HepG2 (cell line): ENCODE results near the gene IRGQ. TPM values are rescaled to one million over a fixed set of nuclear protein-coding genes. Genes with fewer than 3 reads are reported as not detected.
A peak's percentile ranks its signal among the peaks of the same experiment; 100 is the strongest.
"Not testable (repeated sequence)": the region's sequence is repeated elsewhere in the genome, so short reads cannot be mapped to it uniquely, and the experiment has no call there.

Experiments used
- ATAC-seq: fragments of 200-7000 bp; cut with Tn5 transposase; 3 replicates; pipeline ENCODE4 v1.9.1; 2020; ENCODE audit warnings: mild to moderate bottlenecking, moderate library complexity
- BruUV-seq: library from RNA; stranded (reverse); fragments of 400-500 nt; replicated peaks from 2 replicates; lab custom pipeline; 2021; lab: Mats Ljungman, UMichigan
- CTCF ChIA-PET: fragments of 300-600 bp; formaldehyde crosslinking; extraction: SDS; loops from one replicate; lab custom pipeline; 2021; ENCODE audit warnings: low total read pairs, inconsistent platforms, low intra/inter-chr PET ratio; lab: Yijun Ruan, JAX
- POLR2A ChIA-PET: fragments of 350-600 bp; sonication (Branson Sonifier 250); formaldehyde crosslinking; loops from one replicate; lab custom pipeline; 2020; ENCODE audit warnings: antibody characterized with exemption, inconsistent platforms; lab: Yijun Ruan, JAX
- DNase-seq: peaks from one replicate; pipeline ENCODE4 v3.0.0-alpha.2; 2015; ENCODE audit warnings: low spot score
- FAIRE-seq: peaks from 3 replicates; lab custom pipeline; 2011; peaks lifted over from hg19 to GRCh38; lab: Jason Lieb, UNC
- H2AFZ ChIP-seq: one replicate; pipeline ENCODE4 v1.6.1; 2011; ENCODE audit warnings: low read length, inconsistent platforms
- H3K27ac ChIP-seq: fragments of 300-600 bp; 3 replicates; pipeline ENCODE4 v1.8.0; 2011; ENCODE audit warnings: mixed run types, mild to moderate bottlenecking, mixed read lengths, low read length, inconsistent platforms; ENCODE audit not compliant: insufficient read depth; ENCODE audit errors: extremely low read length
- H3K27me3 ChIP-seq, 2 experiments: fragments of 200-600 bp in 1 of 2; 2 replicates in 1 of 2; 3 replicates in 1 of 2; pipeline versions ENCODE4 v1.6.0 to v1.8.0; 2011; ENCODE audit warnings: low read length in 2 of 2, mild to moderate bottlenecking in 2 of 2, moderate library complexity in 2 of 2, inconsistent platforms in 1 of 2; ENCODE audit not compliant: insufficient read depth in 2 of 2, control insufficient read depth in 1 of 2
- H3K36me3 ChIP-seq, 2 experiments: fragments of 200-600 bp in 1 of 2; replicated peaks in 1 of 2; 2 replicates in 1 of 2; 3 replicates in 1 of 2; pipeline versions ENCODE4 v1.5.1 to v1.8.0; 2011; ENCODE audit warnings: low read length in 2 of 2, inconsistent platforms in 1 of 2; ENCODE audit not compliant: insufficient read depth in 2 of 2, control insufficient read depth in 1 of 2
- H3K4me1 ChIP-seq: 2 replicates; pipeline ENCODE4 v1.5.1; 2012; ENCODE audit warnings: low read length, inconsistent platforms; ENCODE audit not compliant: insufficient read depth
- H3K4me2 ChIP-seq: 2 replicates; pipeline ENCODE4 v1.6.0; 2011; ENCODE audit warnings: low read depth, low read length, inconsistent platforms
- H3K4me3 ChIP-seq, 3 experiments: fragments of 200-600 bp in 1 of 3; sonication (generic), shearing (Covaris generic) in 1 of 3; replicated peaks in 1 of 3; 2 replicates each; pipeline ENCODE4 v1.5.1; 2011 to 2016; ENCODE audit warnings: low read length in 3 of 3, inconsistent platforms in 2 of 3, low read depth in 2 of 3, mild to moderate bottlenecking in 2 of 3, control low read depth in 1 of 3, mixed read lengths in 1 of 3; ENCODE audit not compliant: insufficient read depth in 1 of 3
- H3K79me2 ChIP-seq: one replicate; pipeline ENCODE4 v1.6.1; 2011; ENCODE audit warnings: low read length, inconsistent platforms; ENCODE audit not compliant: insufficient read depth
- H3K9ac ChIP-seq: 2 replicates; pipeline ENCODE4 v1.6.0; 2011; ENCODE audit warnings: mild to moderate bottlenecking, low read depth, low read length, inconsistent platforms; ENCODE audit not compliant: insufficient read depth
- H3K9me3 ChIP-seq: 2 replicates; pipeline ENCODE4 v1.5.1; 2012; ENCODE audit warnings: mild to moderate bottlenecking, low read length
- H4K20me1 ChIP-seq: 2 replicates; pipeline ENCODE4 v1.6.0; 2011; ENCODE audit warnings: inconsistent platforms, mild to moderate bottlenecking, low read length, moderate library complexity; ENCODE audit not compliant: insufficient read depth
- ZNF629 ChIP-seq: sonication (generic); formaldehyde crosslinking; conservative IDR thresholded peaks from 2 replicates; pipeline ENCODE4 v1.5.0; 2020; ENCODE audit warnings: missing genetic modification reagents
- WGBS: methylation state at CpG from one replicate; pipeline ENCODE4 v1.1.6; 2017; ENCODE audit warnings: low lambda C conversion rate; 5-methylcytosine and 5-hydroxymethylcytosine counted together
- in situ Hi-C: cut with HindIII; loops from 2 replicates; pipeline ENCODE4 v1.10.0; 2017; ENCODE audit warnings: low pct_unique_long_range_greater_than_20kb; ENCODE audit not compliant: extremely low pct_ligation_motif_present
- intact Hi-C: fragments of 100-400 bp; cut with micrococcal nuclease; formaldehyde crosslinking; loops from one replicate; pipeline ENCODE4 v1.10.0; 2022; ENCODE audit not compliant: unreplicated experiment
- polyA plus RNA-seq, 8 experiments: library from polyadenylated mRNA; depleted of rRNA in 3 of 8; stranded (reverse) in 7 of 8; unstranded in 1 of 8; fragments of >200 nt; fragmentation: Illumina TruSeq in 4 of 8; extraction: Trizol in 4 of 8; gene quantifications; 2 replicates each; pipeline versions ENCODE4 v1.2.1 to v1.2.3, GENCODE V29; 2011 to 2016; ENCODE audit warnings: low read depth in 4 of 8, missing spikeins in 1 of 8, mixed read lengths in 1 of 8; ENCODE audit not compliant: insufficient read depth in 1 of 8
- total RNA-seq, 5 experiments: library from RNA; depleted of rRNA; stranded (reverse); fragments of >200 nt; fragmentation: Illumina TruSeq; extraction: Trizol; gene quantifications; 2 replicates each; pipeline ENCODE4 v1.2.3, GENCODE V29; 2016; ENCODE audit warnings: low read depth in 1 of 5
- TF ChIP-seq, protein P1 (sequence below): sonication (generic); formaldehyde crosslinking; IDR thresholded peaks from 2 replicates; pipeline ENCODE4 v1.8.0; 2023; ENCODE audit warnings: mild to moderate bottlenecking, missing genetic modification reagents
- TF ChIP-seq, protein P2 (sequence below), 2 experiments: sonication (generic) in 1 of 2; formaldehyde crosslinking in 1 of 2; IDR thresholded peaks; 2 replicates each; pipeline versions ENCODE4 v1.5.1 to v1.6.1; 2011 to 2020; ENCODE audit warnings: borderline replicate concordance in 1 of 2, low read depth in 1 of 2, low read length in 1 of 2, mild to moderate bottlenecking in 1 of 2, missing genetic modification reagents in 1 of 2, moderate library complexity in 1 of 2
- TF ChIP-seq, protein P3 (sequence below): sonication (generic); formaldehyde crosslinking; IDR thresholded peaks from 2 replicates; pipeline ENCODE4 v1.4.0; 2020; ENCODE audit warnings: mild to moderate bottlenecking, missing genetic modification reagents

The IRGQ gene
- total and polyA plus RNA-seq, 2 of the 13 experiments (the other 11 are each of a cell fraction or from before 2014, with no cell fraction given), result 11.6 to 12.4 TPM

DNA sequence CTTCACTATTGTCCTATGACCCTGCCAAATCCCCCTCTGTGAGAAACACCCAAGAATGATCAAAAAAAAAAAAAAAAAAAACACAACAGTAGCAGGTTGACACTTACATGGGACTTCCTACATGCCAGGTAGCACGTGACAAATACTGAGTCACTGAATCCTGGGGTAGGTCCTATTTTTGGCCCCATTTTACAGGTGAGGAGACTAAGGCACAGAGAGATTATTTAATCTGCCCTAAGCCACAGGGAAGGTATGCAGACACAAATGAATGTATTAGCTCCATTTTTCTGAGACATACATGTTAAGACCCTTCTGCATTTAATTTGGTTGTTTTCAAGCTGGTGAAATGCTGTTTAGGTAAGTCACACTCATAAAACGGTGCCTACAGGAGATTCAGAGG lies 47.2 kb downstream of the IRGQ start:
- Histone ChIP-seq H2AFZ (no peak overlapping the region), H3K4me3 (no peak overlapping the region), H3K27me3 (no peaks in the 10 kb centered on the region), H3K27ac (no peak overlapping the region), H4K20me1 (no peaks in the 10 kb centered on the region), H3K9ac (no peak overlapping the region), H3K36me3 (peaks cover 21 to 40% of the 10 kb centered on the region in 2 experiments; a peak in 4 of 5 replicates), H3K79me2 (no peaks in the 10 kb centered on the region), H3K4me1 (no peaks in the 10 kb centered on the region), H3K4me2 (no peak overlapping the region)
- BruUV-seq, result no TSS peak
- intact Hi-C loops, result no loop called here
- ATAC-seq, result no peak
- 90% methylated on average over 2 of the region's 2 CpGs for WGBS
- in situ Hi-C loops, result no loop called here
- CTCF ChIA-PET, result no interaction called here
- no peak for FAIRE-seq
- TF ChIP-seq, protein P1, sequence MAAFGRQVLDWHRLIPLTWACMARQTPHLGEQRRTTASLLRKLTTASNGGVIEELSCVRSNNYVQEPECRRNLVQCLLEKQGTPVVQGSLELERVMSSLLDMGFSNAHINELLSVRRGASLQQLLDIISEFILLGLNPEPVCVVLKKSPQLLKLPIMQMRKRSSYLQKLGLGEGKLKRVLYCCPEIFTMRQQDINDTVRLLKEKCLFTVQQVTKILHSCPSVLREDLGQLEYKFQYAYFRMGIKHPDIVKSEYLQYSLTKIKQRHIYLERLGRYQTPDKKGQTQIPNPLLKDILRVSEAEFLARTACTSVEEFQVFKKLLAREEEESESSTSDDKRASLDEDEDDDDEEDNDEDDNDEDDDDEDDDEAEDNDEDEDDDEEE, result no peak
- TF ChIP-seq, protein P2, sequence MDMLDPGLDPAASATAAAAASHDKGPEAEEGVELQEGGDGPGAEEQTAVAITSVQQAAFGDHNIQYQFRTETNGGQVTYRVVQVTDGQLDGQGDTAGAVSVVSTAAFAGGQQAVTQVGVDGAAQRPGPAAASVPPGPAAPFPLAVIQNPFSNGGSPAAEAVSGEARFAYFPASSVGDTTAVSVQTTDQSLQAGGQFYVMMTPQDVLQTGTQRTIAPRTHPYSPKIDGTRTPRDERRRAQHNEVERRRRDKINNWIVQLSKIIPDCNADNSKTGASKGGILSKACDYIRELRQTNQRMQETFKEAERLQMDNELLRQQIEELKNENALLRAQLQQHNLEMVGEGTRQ (IDR thresholded peaks at IDR 0.05; ENCODE audit: low read depth, low read length), result no peak
- TF ChIP-seq, protein P2 (CRISPR knock-in tag; IDR thresholded peaks at IDR 0.05; ENCODE audit: borderline replicate concordance), result no peak
- TF ChIP-seq, protein P3, sequence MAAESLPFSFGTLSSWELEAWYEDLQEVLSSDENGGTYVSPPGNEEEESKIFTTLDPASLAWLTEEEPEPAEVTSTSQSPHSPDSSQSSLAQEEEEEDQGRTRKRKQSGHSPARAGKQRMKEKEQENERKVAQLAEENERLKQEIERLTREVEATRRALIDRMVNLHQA (CRISPR knock-in tag), result no peak
- peak; percentile 66 for TF ChIP-seq ZNF629 (CRISPR knock-in tag)
- TF ChIP-seq, all 625 proteins: peak for 1
- DNase-seq, result no peak
- POLR2A ChIA-PET, result no interaction called here
- H3K9me3 ChIP-seq, result no peaks in the 10 kb centered on the region

DNA sequence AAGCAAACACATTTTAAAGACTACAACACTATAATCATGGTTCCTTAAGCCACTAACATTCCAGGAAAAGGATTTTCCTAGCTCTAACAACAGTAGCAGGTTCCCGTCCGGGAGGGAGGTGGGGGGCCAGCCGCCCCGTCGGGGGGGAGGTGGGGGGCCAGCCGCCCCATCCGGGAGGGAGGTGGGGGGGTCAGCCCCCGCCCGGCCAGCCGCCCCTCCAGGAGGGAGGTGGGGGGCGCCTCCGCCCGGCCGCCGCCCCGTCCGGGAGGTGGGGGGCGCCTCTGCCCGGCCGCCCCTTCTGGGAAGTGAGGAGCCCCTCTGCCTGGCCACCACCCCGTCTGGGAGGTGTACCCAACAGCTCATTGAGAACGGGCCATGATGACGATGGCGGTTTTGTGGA lies 48.0 kb downstream of the IRGQ start:
- intact Hi-C loops, H3K4me1 ChIP-seq, H3K4me2 ChIP-seq, BruUV-seq, DNase-seq, H3K9me3 ChIP-seq, H3K79me2 ChIP-seq, CTCF ChIA-PET, FAIRE-seq, H2AFZ ChIP-seq, ATAC-seq, H3K27me3 ChIP-seq, H3K9ac ChIP-seq, H3K27ac ChIP-seq, in situ Hi-C loops, H4K20me1 ChIP-seq, POLR2A ChIA-PET, H3K4me3 ChIP-seq: not testable (repeated sequence)
- WGBS, result 89% methylated on average over 3 of the region's 24 CpGs
- peaks cover 22 to 39% of the 10 kb centered on the region in 2 experiments; a peak in 4 of 5 replicates for H3K36me3 ChIP-seq
